HG03378 (cell line): ENCODE data around the gene DTX1.

ENCODE experiments used
- ATAC-seq: cut with Tn5 transposase; IDR thresholded peaks from one replicate; pipeline ENCODE4 v1.9.1; 2021; ENCODE audit warnings: mild to moderate bottlenecking, moderate library complexity; ENCODE audit not compliant: unreplicated experiment

DTX1 gene

GRCh38 chr12:113092607-113093408 lies 36.3 kb downstream of the DTX1 start:
- ATAC-seq = no peak

- no peak for ATAC-seq
These were observed 37.0 kb downstream of the DTX1 start for GRCh38 chr12:113093409-113094101.

GRCh38 chr12:113094738-113095137 lies 38.2 kb downstream of the DTX1 start:
- no peak for ATAC-seq

- no peak for ATAC-seq
These were observed 38.9 kb downstream of the DTX1 start for GRCh38 chr12:113095405-113095804.

GRCh38 chr12:113096675-113097461 lies 40.3 kb downstream of the DTX1 start:
- ATAC-seq = no peak

GRCh38 chr12:113097716-113098440 lies 41.3 kb downstream of the DTX1 start:
- ATAC-seq = no peak

GRCh38 chr12:113098441-113099028 lies 42.0 kb downstream of the DTX1 start:
- ATAC-seq = no peak

GRCh38 chr12:113099364-113099763 lies 42.8 kb downstream of the DTX1 start:
- no peak for ATAC-seq

- ATAC-seq = no peak
These were observed 43.2 kb downstream of the DTX1 start for GRCh38 chr12:113099764-113100163.

GRCh38 chr12:113101751-113102150 lies 45.2 kb downstream of the DTX1 start:
- no peak for ATAC-seq

GRCh38 chr12:113102811-113103210 lies 46.3 kb downstream of the DTX1 start:
- no peak for ATAC-seq

- no peak for ATAC-seq
These were observed 47.4 kb downstream of the DTX1 start for GRCh38 chr12:113103756-113104450.

GRCh38 chr12:113104953-113105510 lies 48.5 kb downstream of the DTX1 start:
- no peak for ATAC-seq

GRCh38 chr12:113105606-113106271 lies 49.2 kb downstream of the DTX1 start:
- no peak for ATAC-seq

- no peak for ATAC-seq
These were observed 49.8 kb downstream of the DTX1 start for GRCh38 chr12:113106361-113106760.

- no peak for ATAC-seq
These were observed 51.8 kb downstream of the DTX1 start for GRCh38 chr12:113108308-113108707.

- ATAC-seq = no peak
These were observed 52.8 kb downstream of the DTX1 start for GRCh38 chr12:113109360-113109759.

- no peak for ATAC-seq
These were observed 53.5 kb downstream of the DTX1 start for GRCh38 chr12:113109872-113110599.
